WTC11 (cell line): ENCODE measurements around the gene HILPDA. TPM values are rescaled to one million over a fixed set of nuclear protein-coding genes. Genes with fewer than 3 reads are reported as not detected.

Source experiments
- ATAC-seq: fragments of 200-7000 bp; cut with Tn5 transposase; 2 replicates; pipeline ENCODE4 v1.10.0; 2021; ENCODE audit warnings: mild to moderate bottlenecking, moderate library complexity
- CTCF ChIA-PET: fragments of 300-600 bp; sonication (Branson Sonifier 250); formaldehyde crosslinking; loops from one replicate; lab custom pipeline; 2021; ENCODE audit warnings: antibody characterized with exemption; lab: Charles Lee
- POLR2A ChIA-PET: fragments of 350-600 bp; sonication (Branson Sonifier 250); formaldehyde crosslinking; loops from one replicate; lab custom pipeline; 2021; ENCODE audit warnings: antibody characterized with exemption; lab: Charles Lee
- DNase-seq: peaks from one replicate; pipeline ENCODE4 v3.0.0; 2021; ENCODE audit warnings: low spot score
- H3K27ac Mint-ChIP-seq: 2 replicates; pipeline ENCODE4 v1.8.0; 2021; ENCODE audit warnings: mixed read lengths
- H3K27me3 Mint-ChIP-seq: 2 replicates; pipeline ENCODE4 v1.8.0; 2021; ENCODE audit warnings: low read depth, mild to moderate bottlenecking, moderate library complexity, mixed read lengths
- H3K36me3 Mint-ChIP-seq: 2 replicates; pipeline ENCODE4 v1.8.0; 2021; ENCODE audit warnings: mixed read lengths
- H3K4me1 Mint-ChIP-seq: 2 replicates; pipeline ENCODE4 v1.8.0; 2022; ENCODE audit warnings: mixed read lengths
- H3K4me3 Mint-ChIP-seq: 2 replicates; pipeline ENCODE4 v1.8.0; 2021; ENCODE audit warnings: mild to moderate bottlenecking, moderate library complexity, mixed read lengths
- H3K9me3 Mint-ChIP-seq: 2 replicates; pipeline ENCODE4 v1.8.0; 2021; ENCODE audit warnings: mixed read lengths
- ARID4B ChIP-seq: sonication (generic); formaldehyde crosslinking; IDR thresholded peaks from 2 replicates; pipeline ENCODE4 v1.8.0; 2023; ENCODE audit warnings: missing genetic modification reagents, mild to moderate bottlenecking, borderline replicate concordance
- ATF1 ChIP-seq: sonication (generic); formaldehyde crosslinking; IDR thresholded peaks from 2 replicates; pipeline ENCODE4 v1.8.1; 2023; ENCODE audit warnings: mild to moderate bottlenecking, moderate library complexity, missing genetic modification reagents
- CTCF ChIP-seq: fragments of 200-600 bp; IDR thresholded peaks from 2 replicates; pipeline ENCODE4 v1.8.0; 2022; ENCODE audit warnings: antibody characterized with exemption
- E2F1 ChIP-seq: sonication (generic); formaldehyde crosslinking; IDR thresholded peaks from 2 replicates; pipeline ENCODE4 v1.8.0; 2022; ENCODE audit warnings: mild to moderate bottlenecking, missing genetic modification reagents
- GABPB1 ChIP-seq: sonication (generic); formaldehyde crosslinking; IDR thresholded peaks from 2 replicates; pipeline ENCODE4 v1.8.1; 2023; ENCODE audit warnings: mild to moderate bottlenecking, missing genetic modification reagents
- HMGXB4 ChIP-seq: sonication (generic); formaldehyde crosslinking; IDR thresholded peaks from 2 replicates; pipeline ENCODE4 v1.8.1; 2023; ENCODE audit warnings: mild to moderate bottlenecking, moderate library complexity, missing genetic modification reagents
- IRF1 ChIP-seq: sonication (generic); formaldehyde crosslinking; IDR thresholded peaks from 2 replicates; pipeline ENCODE4 v1.8.0; 2023; ENCODE audit warnings: missing genetic modification reagents
- JUN ChIP-seq: sonication (generic); formaldehyde crosslinking; IDR thresholded peaks from 2 replicates; pipeline ENCODE4 v1.8.0; 2023; ENCODE audit warnings: mild to moderate bottlenecking, missing genetic modification reagents
- KAT7 ChIP-seq: sonication (generic); formaldehyde crosslinking; IDR thresholded peaks from 2 replicates; pipeline ENCODE4 v1.8.1; 2023; ENCODE audit warnings: missing genetic modification reagents, mild to moderate bottlenecking, borderline replicate concordance
- NFYB ChIP-seq: sonication (generic); formaldehyde crosslinking; conservative IDR thresholded peaks from 2 replicates; pipeline ENCODE4 v1.8.0; 2022; ENCODE audit warnings: low read depth, missing genetic modification reagents
- NR1H2 ChIP-seq: sonication (generic); formaldehyde crosslinking; IDR thresholded peaks from 2 replicates; pipeline ENCODE4 v1.9.0; 2021; ENCODE audit warnings: mild to moderate bottlenecking, moderate library complexity, missing genetic modification reagents
- RORB ChIP-seq: fragments of 250-450 bp; sonication (Bioruptor Pico); IDR thresholded peaks from 2 replicates; pipeline ENCODE4 v1.9.0; 2021; ENCODE audit warnings: mild to moderate bottlenecking
- ZMAT4 ChIP-seq: fragments of 250-450 bp; sonication (Bioruptor Pico); IDR thresholded peaks from 2 replicates; pipeline ENCODE4 v1.9.0; 2021; ENCODE audit warnings: mild to moderate bottlenecking
- ZNF425 ChIP-seq: fragments of 250-450 bp; sonication (Bioruptor Pico); conservative IDR thresholded peaks from 2 replicates; pipeline ENCODE4 v1.9.0; 2021; ENCODE audit warnings: mild to moderate bottlenecking
- total RNA-seq: library from RNA; stranded (reverse); gene quantifications from 3 replicates; pipeline ENCODE4 v1.2.3, GENCODE V29; 2021

The HILPDA gene
- total RNA-seq, 1 experiment from 2014 or later = 28.7 TPM

- TF ChIP-seq RORB (CRISPR knock-in tag) (no peak), HMGXB4 (CRISPR knock-in tag) (no peak), GABPB1 (CRISPR knock-in tag) (no peak), ATF1 (CRISPR knock-in tag) (no peak), CTCF (no peak), NFYB (no peak), ZNF425 (CRISPR knock-in tag) (no peak), JUN (CRISPR knock-in tag) (no peak), KAT7 (no peak), IRF1 (no peak), E2F1 (no peak), NR1H2 (CRISPR knock-in tag) (no peak), ZMAT4 (CRISPR knock-in tag) (no peak), ARID4B (no peak)
- TF ChIP-seq, all 79 proteins: peak for 0
- Mint-ChIP-seq H3K9me3 (no peaks in the 10 kb centered on the region), H3K36me3 (no peaks in the 10 kb centered on the region), H3K27me3 (peaks cover 76% of the 10 kb centered on the region), H3K27ac (no peak overlapping the region), H3K4me1 (peaks cover 37% of the 10 kb centered on the region), H3K4me3 (peak overlapping the region; percentile 70)
- CTCF ChIA-PET = interaction anchor here (0.6 to 4.4 kb wide), 15 partner anchors 8 to 176 kb away, joined by 3 to 47 read pairs (median 5); no protein-coding TSS in a partner anchor
- DNase-seq = no peak
- POLR2A ChIA-PET = interaction anchor here (0.6 kb wide), 2 partner anchors 48 to 274 kb away, joined by 3 read pairs; no protein-coding TSS in a partner anchor
- no peak for ATAC-seq
Observed at GRCh38 chr7:128407751-128408708, 47.6 kb upstream of the HILPDA start.
